WTC11 (cell line): ENCODE data around the gene UVRAG. TPM values are rescaled to one million over a fixed set of nuclear protein-coding genes. Genes with fewer than 3 reads are reported as not detected.

ENCODE experiments used
- ATAC-seq: fragments of 200-7000 bp; cut with Tn5 transposase; 2 replicates; pipeline ENCODE4 v1.10.0; 2021; ENCODE audit warnings: mild to moderate bottlenecking, moderate library complexity
- CTCF ChIA-PET: fragments of 300-600 bp; sonication (Branson Sonifier 250); formaldehyde crosslinking; loops from one replicate; lab custom pipeline; 2021; ENCODE audit warnings: antibody characterized with exemption; lab: Charles Lee
- POLR2A ChIA-PET: fragments of 350-600 bp; sonication (Branson Sonifier 250); formaldehyde crosslinking; loops from one replicate; lab custom pipeline; 2021; ENCODE audit warnings: antibody characterized with exemption; lab: Charles Lee
- DNase-seq: peaks from one replicate; pipeline ENCODE4 v3.0.0; 2021; ENCODE audit warnings: low spot score
- H3K27ac Mint-ChIP-seq: 2 replicates; pipeline ENCODE4 v1.8.0; 2021; ENCODE audit warnings: mixed read lengths
- H3K27me3 Mint-ChIP-seq: 2 replicates; pipeline ENCODE4 v1.8.0; 2021; ENCODE audit warnings: low read depth, mild to moderate bottlenecking, moderate library complexity, mixed read lengths
- H3K36me3 Mint-ChIP-seq: 2 replicates; pipeline ENCODE4 v1.8.0; 2021; ENCODE audit warnings: mixed read lengths
- H3K4me1 Mint-ChIP-seq: 2 replicates; pipeline ENCODE4 v1.8.0; 2022; ENCODE audit warnings: mixed read lengths
- H3K4me3 Mint-ChIP-seq: 2 replicates; pipeline ENCODE4 v1.8.0; 2021; ENCODE audit warnings: mild to moderate bottlenecking, moderate library complexity, mixed read lengths
- H3K9me3 Mint-ChIP-seq: 2 replicates; pipeline ENCODE4 v1.8.0; 2021; ENCODE audit warnings: mixed read lengths
- AR ChIP-seq: fragments of 250-450 bp; sonication (Bioruptor Pico); IDR thresholded peaks from 2 replicates; pipeline ENCODE4 v1.9.0; 2021; ENCODE audit warnings: mild to moderate bottlenecking
- ATF2 ChIP-seq: sonication (generic); formaldehyde crosslinking; IDR thresholded peaks from 2 replicates; pipeline ENCODE4 v1.8.1; 2022; ENCODE audit warnings: low read depth, missing genetic modification reagents, borderline replicate concordance
- CBFB ChIP-seq: sonication (generic); formaldehyde crosslinking; IDR thresholded peaks from 2 replicates; pipeline ENCODE4 v1.8.1; 2022; ENCODE audit warnings: mild to moderate bottlenecking, low read depth, missing genetic modification reagents
- CREB1 ChIP-seq: sonication (generic); formaldehyde crosslinking; IDR thresholded peaks from 2 replicates; pipeline ENCODE4 v1.8.0; 2023; ENCODE audit warnings: mild to moderate bottlenecking, missing genetic modification reagents
- CREM ChIP-seq: sonication (generic); formaldehyde crosslinking; IDR thresholded peaks from 2 replicates; pipeline ENCODE4 v1.8.1; 2022; ENCODE audit warnings: mild to moderate bottlenecking, missing genetic modification reagents, moderate library complexity
- E2F1 ChIP-seq: sonication (generic); formaldehyde crosslinking; IDR thresholded peaks from 2 replicates; pipeline ENCODE4 v1.8.0; 2022; ENCODE audit warnings: mild to moderate bottlenecking, missing genetic modification reagents
- EMX1 ChIP-seq: fragments of 250-450 bp; sonication (Bioruptor Pico); IDR thresholded peaks from 2 replicates; pipeline ENCODE4 v1.8.0; 2021; ENCODE audit warnings: mild to moderate bottlenecking
- ERG ChIP-seq: fragments of 250-450 bp; sonication (Bioruptor Pico); IDR thresholded peaks from 2 replicates; pipeline ENCODE4 v1.8.0; 2021; ENCODE audit warnings: mild to moderate bottlenecking
- FOXK1 ChIP-seq: sonication (generic); formaldehyde crosslinking; IDR thresholded peaks from 2 replicates; pipeline ENCODE4 v1.8.0; 2022; ENCODE audit warnings: mild to moderate bottlenecking, moderate library complexity, missing genetic modification reagents
- GRHL2 ChIP-seq: fragments of 250-450 bp; sonication (Bioruptor Pico); IDR thresholded peaks from 2 replicates; pipeline ENCODE4 v1.8.0; 2022; ENCODE audit warnings: mild to moderate bottlenecking, moderate library complexity; ENCODE audit not compliant: insufficient replicate concordance, severe bottlenecking
- HMGXB4 ChIP-seq: sonication (generic); formaldehyde crosslinking; IDR thresholded peaks from 2 replicates; pipeline ENCODE4 v1.8.1; 2023; ENCODE audit warnings: mild to moderate bottlenecking, moderate library complexity, missing genetic modification reagents
- JAZF1 ChIP-seq: fragments of 250-450 bp; sonication (Bioruptor Pico); IDR thresholded peaks from 2 replicates; pipeline ENCODE4 v1.9.0; 2021; ENCODE audit warnings: moderate library complexity, mild to moderate bottlenecking, inconsistent platforms
- KAT7 ChIP-seq: sonication (generic); formaldehyde crosslinking; IDR thresholded peaks from 2 replicates; pipeline ENCODE4 v1.8.1; 2023; ENCODE audit warnings: missing genetic modification reagents, mild to moderate bottlenecking, borderline replicate concordance
- MLX ChIP-seq: sonication (generic); formaldehyde crosslinking; IDR thresholded peaks from 2 replicates; pipeline ENCODE4 v1.8.1; 2023; ENCODE audit warnings: mild to moderate bottlenecking, missing genetic modification reagents, moderate library complexity
- MXD4 ChIP-seq: fragments of 250-450 bp; sonication (Bioruptor Pico); IDR thresholded peaks from 2 replicates; pipeline ENCODE4 v1.8.0; 2021; ENCODE audit warnings: mild to moderate bottlenecking, moderate library complexity, borderline replicate concordance
- NR1H2 ChIP-seq: sonication (generic); formaldehyde crosslinking; IDR thresholded peaks from 2 replicates; pipeline ENCODE4 v1.9.0; 2021; ENCODE audit warnings: mild to moderate bottlenecking, moderate library complexity, missing genetic modification reagents
- PRRX2 ChIP-seq: fragments of 250-450 bp; sonication (Bioruptor Pico); IDR thresholded peaks from 2 replicates; pipeline ENCODE4 v1.8.0; 2021; ENCODE audit warnings: mild to moderate bottlenecking
- RORB ChIP-seq: fragments of 250-450 bp; sonication (Bioruptor Pico); IDR thresholded peaks from 2 replicates; pipeline ENCODE4 v1.9.0; 2021; ENCODE audit warnings: mild to moderate bottlenecking
- SP1 ChIP-seq: sonication (generic); formaldehyde crosslinking; conservative IDR thresholded peaks from 2 replicates; pipeline ENCODE4 v1.8.1; 2022; ENCODE audit warnings: missing genetic modification reagents
- TP53 ChIP-seq: sonication (generic); formaldehyde crosslinking; IDR thresholded peaks from 2 replicates; pipeline ENCODE4 v1.8.1; 2023; ENCODE audit warnings: mild to moderate bottlenecking, missing genetic modification reagents
- USF2 ChIP-seq: sonication (generic); formaldehyde crosslinking; IDR thresholded peaks from 2 replicates; pipeline ENCODE4 v1.8.1; 2023; ENCODE audit warnings: mild to moderate bottlenecking, missing genetic modification reagents, moderate library complexity
- ZNF416 ChIP-seq: fragments of 250-450 bp; sonication (Bioruptor Pico); IDR thresholded peaks from 2 replicates; pipeline ENCODE4 v1.9.0; 2021; ENCODE audit warnings: mild to moderate bottlenecking, inconsistent platforms
- total RNA-seq: library from RNA; stranded (reverse); gene quantifications from 3 replicates; pipeline ENCODE4 v1.2.3, GENCODE V29; 2021

Gene UVRAG
- total RNA-seq, 1 experiment from 2014 or later = 14.5 TPM

GRCh38 chr11:75800136-75800675 lies 14.8 kb upstream of the UVRAG start:
- Mint-ChIP-seq H3K27me3 (peaks cover 5% of the 10 kb centered on the region; the same call in 1 of the 2 replicates), H3K4me1 (peaks cover 4% of the 10 kb centered on the region; the same call in 1 of the 2 replicates)
- CTCF ChIA-PET = interaction anchor here (4.7 kb wide), 1 partner anchor 68 kb away, joined by 37 read pairs; no protein-coding TSS in a partner anchor
- no peak for DNase-seq
- no peak for TF ChIP-seq USF2 (CRISPR knock-in tag)
- no peak for TF ChIP-seq NR1H2 (CRISPR knock-in tag)
- TF ChIP-seq GRHL2 (CRISPR knock-in tag) = no peak
- TF ChIP-seq SP1 = no peak
- no peak for TF ChIP-seq CREB1
- no peak for TF ChIP-seq TP53 (CRISPR knock-in tag)
- TF ChIP-seq CBFB (CRISPR knock-in tag) = no peak
- no peak for TF ChIP-seq ZNF416 (CRISPR knock-in tag)
- TF ChIP-seq KAT7 (CRISPR knock-in tag) = no peak
- TF ChIP-seq FOXK1 (CRISPR knock-in tag) = no peak
- no peak for TF ChIP-seq CREM
- TF ChIP-seq PRRX2 = no peak
- no peak for TF ChIP-seq ATF2 (CRISPR knock-in tag)
- no peak for TF ChIP-seq EMX1
- TF ChIP-seq, all 79 proteins: peak for 0
- H3K36me3 Mint-ChIP-seq = no peaks in the 10 kb centered on the region
- no peak overlapping the region for H3K4me3 Mint-ChIP-seq
- POLR2A ChIA-PET = no interaction called here
- no peaks in the 10 kb centered on the region for H3K9me3 Mint-ChIP-seq
- no peak for ATAC-seq
- H3K27ac Mint-ChIP-seq = no peak overlapping the region

GRCh38 chr11:75800728-75801361 lies 14.2 kb upstream of the UVRAG start:
- Mint-ChIP-seq H3K27me3 (peaks cover 5% of the 10 kb centered on the region; the same call in 1 of the 2 replicates), H3K36me3 (no peaks in the 10 kb centered on the region), H3K27ac (no peak overlapping the region), H3K9me3 (no peaks in the 10 kb centered on the region), H3K4me3 (no peak overlapping the region), H3K4me1 (peaks cover 4% of the 10 kb centered on the region; the same call in 1 of the 2 replicates)
- DNase-seq (no peak), ATAC-seq (no peak)
- CTCF ChIA-PET = interaction anchor here (0.6 to 4.7 kb wide), 2 partner anchors 67 to 77 kb away, joined by 3 to 37 read pairs; no protein-coding TSS in a partner anchor
- POLR2A ChIA-PET = no interaction called here
- TF ChIP-seq E2F1 (no peak), AR (CRISPR knock-in tag) (no peak), KAT7 (CRISPR knock-in tag) (no peak), JAZF1 (CRISPR knock-in tag) (no peak), RORB (no peak), CBFB (CRISPR knock-in tag) (no peak), ERG (CRISPR knock-in tag) (no peak), MLX (CRISPR knock-in tag) (no peak), MXD4 (CRISPR knock-in tag) (no peak), HMGXB4 (CRISPR knock-in tag) (no peak)
